ENCODE results near the gene AK9. TPM values are rescaled to one million over a fixed set of nuclear protein-coding genes. Genes with fewer than 3 reads are reported as not detected.

AK9 gene
- total RNA-seq, 1 donor from 2014 or later: 8.2 TPM

DNA sequence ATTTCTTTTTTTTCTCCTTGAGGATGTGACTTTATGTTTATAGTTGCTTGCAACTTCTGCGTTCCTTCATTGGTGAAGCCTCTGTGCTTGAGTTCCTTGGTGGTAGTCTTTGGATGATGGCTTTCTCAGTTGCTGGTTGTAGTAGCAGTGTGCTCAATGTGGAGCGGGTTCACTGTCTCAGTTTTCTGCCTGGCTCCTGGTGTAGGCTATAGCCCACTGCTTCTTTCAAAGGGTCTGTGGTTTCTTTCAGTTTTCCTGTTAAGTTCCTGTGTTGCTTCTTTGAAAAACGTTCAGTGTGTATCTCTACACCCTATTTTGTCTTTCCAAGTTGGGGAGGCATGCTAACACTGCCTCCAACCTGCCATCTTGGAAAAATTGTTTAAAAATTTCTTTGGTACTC, 174.1 kb downstream of the AK9 start:
- Mint-ChIP-seq H3K4me1 (peaks cover 11% of the 10 kb centered on the region), H3K36me3 (no peaks in the 10 kb centered on the region), H3K27ac (no peak overlapping the region), H3K4me3 (no peak overlapping the region), H3K27me3 (ENCODE audit: insufficient read depth, low read depth) (no peaks in the 10 kb centered on the region), H3K9me3 (no peaks in the 10 kb centered on the region)
- Histone ChIP-seq H3K4me3 (no peak overlapping the region), H4K20me1 (ENCODE audit: low read depth) (no peaks in the 10 kb centered on the region), H3K36me3 (no peaks in the 10 kb centered on the region), H3F3A (ENCODE audit: low read depth) (peaks cover 34% of the 10 kb centered on the region), H3K4me1 (peaks cover 29% of the 10 kb centered on the region), H3K27ac (no peak overlapping the region), H3K4me2 (no peak overlapping the region), H3K27me3 (no peaks in the 10 kb centered on the region), H3K9me3 (ENCODE audit: low read depth) (no peaks in the 10 kb centered on the region), H3K79me2 (ENCODE audit: low read depth) (no peaks in the 10 kb centered on the region), H3K9ac (no peak overlapping the region), H2AFZ (replicated peaks) (no peak overlapping the region)
- TF ChIP-seq, protein P1, sequence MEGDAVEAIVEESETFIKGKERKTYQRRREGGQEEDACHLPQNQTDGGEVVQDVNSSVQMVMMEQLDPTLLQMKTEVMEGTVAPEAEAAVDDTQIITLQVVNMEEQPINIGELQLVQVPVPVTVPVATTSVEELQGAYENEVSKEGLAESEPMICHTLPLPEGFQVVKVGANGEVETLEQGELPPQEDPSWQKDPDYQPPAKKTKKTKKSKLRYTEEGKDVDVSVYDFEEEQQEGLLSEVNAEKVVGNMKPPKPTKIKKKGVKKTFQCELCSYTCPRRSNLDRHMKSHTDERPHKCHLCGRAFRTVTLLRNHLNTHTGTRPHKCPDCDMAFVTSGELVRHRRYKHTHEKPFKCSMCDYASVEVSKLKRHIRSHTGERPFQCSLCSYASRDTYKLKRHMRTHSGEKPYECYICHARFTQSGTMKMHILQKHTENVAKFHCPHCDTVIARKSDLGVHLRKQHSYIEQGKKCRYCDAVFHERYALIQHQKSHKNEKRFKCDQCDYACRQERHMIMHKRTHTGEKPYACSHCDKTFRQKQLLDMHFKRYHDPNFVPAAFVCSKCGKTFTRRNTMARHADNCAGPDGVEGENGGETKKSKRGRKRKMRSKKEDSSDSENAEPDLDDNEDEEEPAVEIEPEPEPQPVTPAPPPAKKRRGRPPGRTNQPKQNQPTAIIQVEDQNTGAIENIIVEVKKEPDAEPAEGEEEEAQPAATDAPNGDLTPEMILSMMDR (IDR thresholded peaks at IDR 0.05): no peak
- no peak for DNase-seq (ENCODE audit: low spot score)

DNA sequence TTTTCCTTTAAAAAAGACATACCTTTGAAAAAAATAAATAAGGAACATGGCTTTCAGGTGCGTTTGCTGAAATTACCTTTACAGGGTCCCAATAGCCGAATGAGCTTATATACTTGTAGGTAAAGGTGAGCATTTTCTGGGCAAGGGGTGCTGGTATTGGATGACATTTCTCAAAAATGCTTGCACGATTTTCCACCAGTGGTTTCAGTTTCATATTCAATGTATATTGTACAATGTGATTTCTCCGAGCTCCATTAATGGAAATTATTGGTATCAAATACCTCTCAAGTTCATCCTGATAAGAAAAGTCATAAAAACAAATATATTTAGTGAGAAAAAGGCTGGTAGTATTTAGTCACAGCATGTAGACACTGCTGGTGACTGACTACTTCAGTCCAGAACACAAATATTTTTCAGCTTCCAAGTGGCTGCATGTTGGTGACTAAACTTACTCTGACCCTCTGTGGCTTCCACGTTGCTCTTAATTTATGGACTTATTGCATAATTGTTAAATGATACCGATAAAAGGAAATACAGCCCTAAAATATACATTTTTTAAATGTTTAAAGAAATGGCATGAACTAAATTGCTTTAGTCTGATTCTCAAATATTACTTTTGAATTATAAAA, 175.1 kb downstream of the AK9 start:
- Histone ChIP-seq H3K36me3 (no peaks in the 10 kb centered on the region), H3F3A (ENCODE audit: low read depth) (peaks cover 34% of the 10 kb centered on the region), H3K4me1 (peaks cover 29% of the 10 kb centered on the region), H3K4me3 (no peak overlapping the region), H2AFZ (replicated peaks) (no peak overlapping the region), H3K27ac (no peak overlapping the region), H3K27me3 (no peaks in the 10 kb centered on the region), H3K9ac (no peak overlapping the region), H3K79me2 (ENCODE audit: low read depth) (no peaks in the 10 kb centered on the region), H3K4me2 (no peak overlapping the region), H3K9me3 (ENCODE audit: low read depth) (no peaks in the 10 kb centered on the region), H4K20me1 (ENCODE audit: low read depth) (no peaks in the 10 kb centered on the region)
- Mint-ChIP-seq H3K36me3 (no peaks in the 10 kb centered on the region), H3K9me3 (peaks cover 5% of the 10 kb centered on the region), H3K27me3 (ENCODE audit: insufficient read depth, low read depth) (no peaks in the 10 kb centered on the region), H3K4me3 (no peak overlapping the region), H3K27ac (no peak overlapping the region), H3K4me1 (peaks cover 11% of the 10 kb centered on the region)
- no peak for DNase-seq (ENCODE audit: low spot score)
- TF ChIP-seq EZH2phosphoT487 (IDR thresholded peaks at IDR 0.05) (no peak), EZH2 (IDR thresholded peaks at IDR 0.05) (no peak)
- TF ChIP-seq, protein P1 (IDR thresholded peaks at IDR 0.05): no peak

DNA sequence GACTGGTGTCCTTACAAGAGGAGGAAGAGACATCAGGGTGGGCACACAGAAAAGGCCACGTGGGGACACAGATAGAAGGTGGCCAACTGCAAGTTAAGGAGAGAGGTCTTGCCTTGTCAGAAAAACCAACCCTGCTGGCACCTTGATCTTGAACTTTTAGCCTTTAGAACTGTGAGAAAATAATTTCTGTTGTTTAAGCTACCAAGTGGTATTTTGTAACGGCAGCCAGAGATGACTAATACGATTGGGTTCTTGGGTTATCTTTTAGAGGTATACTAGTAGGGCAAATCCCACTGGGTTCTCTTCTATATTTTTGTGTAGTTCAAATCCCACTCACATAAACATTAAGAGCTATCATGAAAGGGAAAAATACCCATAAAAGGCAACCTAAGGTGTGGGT, 176.1 kb downstream of the AK9 start:
- Histone ChIP-seq H3K9me3 (ENCODE audit: low read depth) (no peaks in the 10 kb centered on the region), H2AFZ (replicated peaks) (no peak overlapping the region), H3K4me1 (peaks cover 29% of the 10 kb centered on the region), H3K36me3 (no peaks in the 10 kb centered on the region), H3K27me3 (no peaks in the 10 kb centered on the region), H3K9ac (no peak overlapping the region), H3K4me3 (no peak overlapping the region), H3K4me2 (no peak overlapping the region), H3K79me2 (ENCODE audit: low read depth) (no peaks in the 10 kb centered on the region), H3K27ac (no peak overlapping the region), H4K20me1 (ENCODE audit: low read depth) (no peaks in the 10 kb centered on the region), H3F3A (ENCODE audit: low read depth) (peaks cover 34% of the 10 kb centered on the region)
- no peak overlapping the region for H3K27ac Mint-ChIP-seq
- no peaks in the 10 kb centered on the region for H3K36me3 Mint-ChIP-seq
- no peaks in the 10 kb centered on the region for H3K27me3 Mint-ChIP-seq (ENCODE audit: insufficient read depth, low read depth)
- H3K9me3 Mint-ChIP-seq: peaks cover 10% of the 10 kb centered on the region
- peaks cover 11% of the 10 kb centered on the region for H3K4me1 Mint-ChIP-seq
- TF ChIP-seq EZH2phosphoT487 (IDR thresholded peaks at IDR 0.05) (no peak), EZH2 (IDR thresholded peaks at IDR 0.05) (no peak)
- TF ChIP-seq, protein P1 (IDR thresholded peaks at IDR 0.05): no peak
- H3K4me3 Mint-ChIP-seq: no peak overlapping the region
- no peak for DNase-seq (ENCODE audit: low spot score)

Data from neural progenitor cell (in vitro differentiated cells).